Renal pelvis (tissue), 4 donors: ENCODE data around the gene ECHS1. TPM values are rescaled to one million over a fixed set of nuclear protein-coding genes. Genes with fewer than 3 reads are reported as not detected.
"Not testable (repeated sequence)": the region's sequence is repeated elsewhere in the genome, so short reads cannot be mapped to it uniquely, and the experiment has no call there.

Experiments
- DNase-seq: peaks from one replicate; pipeline ENCODE4 v3.0.0-alpha.2; 2013
- polyA plus RNA-seq, 3 donors: library from polyadenylated mRNA; unstranded; fragments of 120-200 nt; gene quantifications; one replicate each; pipeline ENCODE4 v1.2.1, GENCODE V29; 2013; ENCODE audit not compliant: insufficient read length in 3 of 3

ECHS1 gene
- polyA plus RNA-seq, 3 donors, result 143 to 155 (median 153) TPM

GRCh38 chr10:133379801-133380666 lies 6.9 kb upstream of the ECHS1 start:
- no peak for DNase-seq

- DNase-seq, result peak; percentile 63
Measured at GRCh38 chr10:133379152-133379800, 6.1 kb upstream of the ECHS1 start, which contains the start of gene PAOX. Gene PAOX (plus strand): TSS chr10:133379262. CDS start chr10:133379317, 55 bp downstream.

- peak; percentile 54 for DNase-seq
Measured at GRCh38 chr10:133378251-133379096, 5.3 kb upstream of the ECHS1 start.

- no peak for DNase-seq
Measured at GRCh38 chr10:133377818-133378250, 4.7 kb upstream of the ECHS1 start.

GRCh38 chr10:133377025-133377817 lies 4.1 kb upstream of the ECHS1 start:
- DNase-seq, result no peak

- DNase-seq, result not testable (repeated sequence)
Measured at GRCh38 chr10:133376183-133376582, 3.0 kb upstream of the ECHS1 start.

- DNase-seq, result no peak
Measured at GRCh38 chr10:133375357-133376115, 2.4 kb upstream of the ECHS1 start.

- no peak for DNase-seq
Measured at GRCh38 chr10:133372507-133372906, 647 bp downstream of the ECHS1 start.

- DNase-seq, result no peak
Measured at GRCh38 chr10:133370030-133370786, 2.9 kb downstream of the ECHS1 start.

GRCh38 chr10:133368153-133368552 lies 5.0 kb downstream of the ECHS1 start:
- DNase-seq, result no peak

- DNase-seq, result not testable (repeated sequence)
Measured at GRCh38 chr10:133367461-133367860, 5.7 kb downstream of the ECHS1 start.

GRCh38 chr10:133366751-133367150 lies 6.4 kb downstream of the ECHS1 start:
- no peak for DNase-seq

- no peak for DNase-seq
Measured at GRCh38 chr10:133366130-133366478, 7.0 kb downstream of the ECHS1 start.

- no peak for DNase-seq
Measured at GRCh38 chr10:133365461-133366129, 7.6 kb downstream of the ECHS1 start.

- no peak for DNase-seq
Measured at GRCh38 chr10:133364645-133365431, 8.3 kb downstream of the ECHS1 start.

- DNase-seq, result no peak
Measured at GRCh38 chr10:133362846-133363245, 10.3 kb downstream of the ECHS1 start.

GRCh38 chr10:133361773-133362441 lies 11.2 kb downstream of the ECHS1 start:
- no peak for DNase-seq

GRCh38 chr10:133361227-133361626 lies 11.9 kb downstream of the ECHS1 start:
- no peak for DNase-seq
